Dendritic cell treated with granulocyte-macrophage colony-stimulating factor and Interleukin-4, amounts not matched to agents 40 ng/mL and 50 ng/mL, for 4 days (primary cell): Measurements from ENCODE around the gene PCIF1.

Source experiments
- H3K27ac Mint-ChIP-seq: one replicate; pipeline ENCODE4 v1.8.0; 2022; ENCODE audit warnings: mild to moderate bottlenecking, mixed read lengths
- H3K27me3 Mint-ChIP-seq: one replicate; pipeline ENCODE4 v1.8.0; 2022; ENCODE audit warnings: mild to moderate bottlenecking, mixed read lengths
- H3K36me3 Mint-ChIP-seq: one replicate; pipeline ENCODE4 v1.8.0; 2022; ENCODE audit warnings: low read depth, mixed read lengths
- H3K4me1 Mint-ChIP-seq: one replicate; pipeline ENCODE4 v1.8.0; 2022; ENCODE audit warnings: low read depth, mixed read lengths
- H3K4me3 Mint-ChIP-seq: one replicate; pipeline ENCODE4 v1.8.0; 2022; ENCODE audit warnings: mild to moderate bottlenecking, moderate library complexity, mixed read lengths
- H3K9me3 Mint-ChIP-seq: one replicate; pipeline ENCODE4 v1.8.0; 2022; ENCODE audit warnings: mixed read lengths
- intact Hi-C: fragments of 100-400 bp; cut with micrococcal nuclease; formaldehyde crosslinking; loops from one replicate; pipeline ENCODE4 v1.15.0; 2022

PCIF1 gene

GRCh38 chr20:45934586-45935415, at the start of gene PCIF1:
Gene PCIF1, plus strand, starts transcription at chr20:45934683. Its CDS starts 4,317 bp downstream, at chr20:45939000.
- Mint-ChIP-seq H3K4me3 (peak within 1 kb of the TSS; percentile 99), H3K27ac (peak within 1 kb of the TSS; percentile 100), H3K27me3 (no peaks in the 10 kb centered on the region), H3K4me1 (peaks cover 18% of the 10 kb centered on the region), H3K9me3 (no peaks in the 10 kb centered on the region), H3K36me3 (peaks cover 58% of the 10 kb centered on the region)
- intact Hi-C loops = loop anchor here (1.0 kb wide), 3 partner anchors 24 to 78 kb away; partner anchors contain the start of genes ACOT8 and ZSWIM3

DNA sequence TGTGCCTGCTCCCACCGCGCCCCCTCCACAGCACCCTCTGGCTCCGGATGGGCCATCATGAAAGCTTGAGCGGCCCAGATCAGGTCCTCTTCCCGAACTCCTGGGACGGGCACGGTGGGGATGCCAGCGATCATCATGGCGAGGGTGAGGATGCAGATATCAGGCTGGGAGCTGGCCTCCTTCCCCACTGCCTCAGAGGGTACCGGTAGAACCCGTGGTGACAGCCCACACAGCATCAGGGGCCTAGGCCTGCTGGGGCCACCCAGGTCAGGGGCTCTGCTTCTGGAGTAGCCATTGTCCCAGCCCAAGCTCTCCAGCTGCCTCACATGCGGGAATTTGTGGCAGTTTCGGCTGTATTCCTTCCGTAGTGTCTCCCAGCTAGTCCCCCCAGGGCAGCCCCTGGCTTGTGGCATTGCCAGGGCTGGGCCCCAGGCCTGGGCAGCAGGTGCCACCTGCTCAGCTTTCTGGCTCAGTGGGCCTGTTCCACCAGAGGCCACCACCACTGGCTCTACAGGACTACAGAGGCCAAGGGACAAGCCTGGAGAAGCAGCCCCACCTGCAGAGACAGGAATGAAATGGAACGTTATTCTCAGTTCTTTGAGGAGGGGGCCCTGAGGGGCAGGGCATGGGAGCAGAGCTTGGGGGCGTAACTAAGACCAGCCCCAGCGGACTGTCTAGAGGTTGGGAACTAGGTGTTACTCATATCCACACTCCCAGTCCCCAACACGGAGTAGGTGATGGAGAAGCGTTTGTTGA, 47.7 kb upstream of the PCIF1 start:
- H3K9me3 Mint-ChIP-seq = no peaks in the 10 kb centered on the region
- no peak overlapping the region for H3K27ac Mint-ChIP-seq
- no peak overlapping the region for H3K4me3 Mint-ChIP-seq
- intact Hi-C loops = loop anchor here (10.0 kb wide), 1 partner anchor 82 kb away; no protein-coding TSS in a partner anchor
- peaks cover 52% of the 10 kb centered on the region for H3K4me1 Mint-ChIP-seq
- H3K27me3 Mint-ChIP-seq = no peaks in the 10 kb centered on the region
- H3K36me3 Mint-ChIP-seq = peaks cover 57% of the 10 kb centered on the region

DNA sequence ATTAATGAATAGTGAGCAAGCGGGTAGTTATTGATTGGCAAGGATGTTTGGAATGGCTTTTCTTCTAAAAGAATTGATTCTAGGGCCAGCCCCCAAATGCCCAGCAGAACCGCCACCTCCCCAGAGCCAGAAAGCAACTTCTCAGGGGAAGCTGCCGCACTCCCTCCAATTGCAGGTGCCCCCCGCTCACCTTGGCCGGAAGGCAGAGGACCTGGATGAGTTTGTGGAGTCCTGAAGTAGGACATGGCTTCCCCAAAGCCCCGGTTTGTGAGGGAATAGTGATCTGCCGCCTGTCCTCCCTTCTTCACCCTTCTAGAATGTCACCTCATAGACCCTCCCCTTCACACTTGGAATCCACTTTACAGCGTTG, 47.2 kb upstream of the PCIF1 start, which contains the start of gene SPATA25:
SPATA25 (minus strand) TSS at position 277 of the 370 bp plus-strand sequence; CDS start at position 245, 32 bp downstream.
- no peaks in the 10 kb centered on the region for H3K9me3 Mint-ChIP-seq
- no peaks in the 10 kb centered on the region for H3K27me3 Mint-ChIP-seq
- H3K4me1 Mint-ChIP-seq = peaks cover 53% of the 10 kb centered on the region
- peaks cover 59% of the 10 kb centered on the region for H3K36me3 Mint-ChIP-seq
- intact Hi-C loops = loop anchor here (10.0 kb wide), 1 partner anchor 83 kb away; no protein-coding TSS in a partner anchor
- H3K27ac Mint-ChIP-seq = no peak within 1 kb of the TSS
- no peak within 1 kb of the TSS for H3K4me3 Mint-ChIP-seq

DNA sequence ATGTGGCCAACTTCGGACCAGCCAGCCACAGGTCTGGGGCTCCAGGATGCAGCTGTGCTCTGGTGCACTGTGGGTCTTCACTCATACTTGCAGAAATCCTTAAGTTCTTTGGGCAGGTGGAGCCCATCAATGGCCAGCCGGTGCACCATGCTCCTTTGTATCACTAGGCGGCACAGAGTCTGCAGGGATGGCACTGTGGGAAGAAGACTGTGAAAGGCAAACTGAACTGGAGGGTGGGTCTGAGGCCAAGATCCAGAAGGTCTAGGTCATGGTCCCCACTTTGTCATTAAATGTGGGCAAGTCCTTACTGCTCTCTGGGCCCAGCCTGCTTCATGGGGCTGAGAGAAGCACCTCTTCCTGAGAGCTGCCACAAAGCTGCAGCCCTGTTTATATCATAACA, 45.8 kb upstream of the PCIF1 start:
- Mint-ChIP-seq H3K27me3 (no peaks in the 10 kb centered on the region), H3K4me3 (no peak overlapping the region), H3K4me1 (peaks cover 52% of the 10 kb centered on the region), H3K9me3 (no peaks in the 10 kb centered on the region), H3K27ac (no peak overlapping the region), H3K36me3 (peaks cover 59% of the 10 kb centered on the region)
- intact Hi-C loops = loop anchor here (10.0 kb wide), 1 partner anchor 84 kb away; no protein-coding TSS in a partner anchor

GRCh38 chr20:45890077-45890984, 44.2 kb upstream of the PCIF1 start:
- Mint-ChIP-seq H3K27me3 (no peaks in the 10 kb centered on the region), H3K9me3 (no peaks in the 10 kb centered on the region), H3K36me3 (peaks cover 69% of the 10 kb centered on the region), H3K4me3 (peak overlapping the region; percentile 85), H3K27ac (peak overlapping the region; percentile 84), H3K4me1 (peaks cover 46% of the 10 kb centered on the region)
- intact Hi-C loops = loop anchor here (1.0 kb wide), 1 partner anchor 44 kb away; the partner anchor contains the start of gene PCIF1

- H3K4me1 Mint-ChIP-seq = peaks cover 44% of the 10 kb centered on the region
- H3K9me3 Mint-ChIP-seq = no peaks in the 10 kb centered on the region
- H3K4me3 Mint-ChIP-seq = peak within 1 kb of the TSS; percentile 85
- intact Hi-C loops = loop anchor here (1.0 kb wide), 1 partner anchor 43 kb away; the partner anchor contains the start of gene PCIF1
- H3K36me3 Mint-ChIP-seq = peaks cover 75% of the 10 kb centered on the region
- no peaks in the 10 kb centered on the region for H3K27me3 Mint-ChIP-seq
- H3K27ac Mint-ChIP-seq = peak within 1 kb of the TSS; percentile 84
Observed at GRCh38 chr20:45890985-45891983, 43.2 kb upstream of the PCIF1 start, which contains the start of the genes CTSA and NEURL2. Gene CTSA, plus strand, starts transcription at chr20:45891335. Its CDS starts 234 bp downstream, at chr20:45891569. Gene NEURL2, minus strand, starts transcription at chr20:45891208. Its CDS starts 217 bp downstream, at chr20:45890991.

DNA sequence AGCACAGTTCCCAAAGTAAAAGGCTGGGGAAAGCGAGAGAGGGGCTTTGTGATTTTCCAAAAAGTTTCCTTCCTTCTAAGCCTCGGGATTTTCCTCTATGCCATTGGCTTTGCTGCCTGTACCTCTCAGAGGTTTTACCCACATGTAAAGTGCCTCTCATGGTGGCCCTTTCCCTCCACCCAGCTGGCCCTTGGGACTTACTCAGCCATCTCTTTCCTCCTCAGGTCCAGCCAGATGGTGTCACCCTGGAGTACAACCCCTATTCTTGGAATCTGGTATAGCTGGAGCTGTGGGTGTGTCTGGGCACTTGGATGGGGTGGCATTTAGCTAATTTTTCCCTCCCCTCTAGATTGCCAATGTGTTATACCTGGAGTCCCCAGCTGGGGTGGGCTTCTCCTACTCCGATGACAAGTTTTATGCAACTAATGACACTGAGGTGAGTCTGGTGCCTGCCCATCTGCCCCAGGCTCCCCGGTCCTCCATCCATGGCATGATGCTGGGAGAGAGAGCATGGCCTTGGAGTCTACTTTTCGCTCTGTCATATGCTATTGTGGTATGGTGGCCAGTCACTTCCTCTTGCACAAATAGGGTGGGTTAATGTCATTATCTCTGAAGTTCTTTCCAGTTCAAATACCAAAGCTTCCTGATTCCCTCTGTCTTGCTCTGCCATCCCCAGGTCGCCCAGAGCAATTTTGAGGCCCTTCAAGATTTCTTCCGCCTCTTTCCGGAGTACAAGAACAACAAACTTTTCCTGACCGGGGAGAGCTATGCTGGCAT, 42.2 kb upstream of the PCIF1 start:
- Mint-ChIP-seq H3K9me3 (no peaks in the 10 kb centered on the region), H3K4me3 (peak overlapping the region; percentile 85), H3K27ac (peak overlapping the region; percentile 84), H3K4me1 (peaks cover 44% of the 10 kb centered on the region), H3K36me3 (peaks cover 75% of the 10 kb centered on the region), H3K27me3 (no peaks in the 10 kb centered on the region)
- intact Hi-C loops = no loop called here

DNA sequence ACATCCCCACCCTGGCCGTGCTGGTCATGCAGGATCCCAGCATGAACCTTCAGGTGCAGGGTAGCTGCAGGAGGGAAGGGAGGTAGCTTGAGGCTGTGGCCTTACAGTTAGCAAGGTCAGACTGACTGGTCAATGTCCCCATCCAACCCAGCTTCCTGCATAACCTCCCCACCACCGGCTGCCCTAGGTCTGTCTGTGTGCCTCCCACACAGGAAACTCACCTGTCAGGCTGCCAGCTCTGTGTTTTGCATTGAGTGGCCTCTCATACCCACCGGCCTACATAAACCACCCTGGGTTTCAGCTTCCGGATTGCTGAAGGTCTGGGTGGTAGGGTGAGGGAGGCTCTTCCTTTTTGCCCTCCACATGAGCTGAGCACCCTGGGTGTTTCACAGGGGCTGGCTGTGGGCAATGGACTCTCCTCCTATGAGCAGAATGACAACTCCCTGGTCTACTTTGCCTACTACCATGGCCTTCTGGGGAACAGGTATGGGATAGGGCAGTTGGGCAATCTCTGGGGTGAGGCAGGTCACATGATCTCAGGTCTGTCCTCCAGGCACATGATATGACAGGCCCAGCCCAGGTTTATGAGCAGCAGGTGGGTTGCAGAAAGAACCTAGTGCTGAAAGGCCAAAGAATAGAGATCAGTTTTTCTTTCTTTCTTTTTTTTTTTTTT, 41.5 kb upstream of the PCIF1 start:
- Mint-ChIP-seq H3K27ac (peak overlapping the region; percentile 84), H3K27me3 (no peaks in the 10 kb centered on the region), H3K36me3 (peaks cover 76% of the 10 kb centered on the region), H3K4me1 (peaks cover 44% of the 10 kb centered on the region), H3K9me3 (no peaks in the 10 kb centered on the region), H3K4me3 (peak overlapping the region; percentile 85)
- intact Hi-C loops = no loop called here

DNA sequence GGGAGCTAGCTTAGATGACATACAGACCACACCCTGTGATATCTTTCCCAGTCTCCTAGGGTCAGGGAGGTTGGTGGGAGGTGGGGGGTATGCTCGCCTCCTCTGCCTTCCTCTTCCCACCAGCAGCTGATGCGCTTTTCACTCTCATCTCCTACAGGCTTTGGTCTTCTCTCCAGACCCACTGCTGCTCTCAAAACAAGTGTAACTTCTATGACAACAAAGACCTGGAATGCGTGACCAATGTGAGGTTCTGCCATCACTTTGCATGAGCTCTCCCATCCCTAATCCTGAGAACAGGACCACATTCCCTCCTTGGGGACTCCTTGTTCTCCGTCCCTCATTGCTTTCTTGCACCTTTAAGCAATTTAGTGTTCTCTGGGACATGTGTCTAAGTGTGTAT, 40.7 kb upstream of the PCIF1 start:
- intact Hi-C loops = no loop called here
- Mint-ChIP-seq H3K4me3 (no peak overlapping the region), H3K27ac (peak overlapping the region; percentile 54)

GRCh38 chr20:45894797-45895196, 39.7 kb upstream of the PCIF1 start:
- peaks cover 32% of the 10 kb centered on the region for H3K4me1 Mint-ChIP-seq
- intact Hi-C loops = no loop called here
- H3K9me3 Mint-ChIP-seq = no peaks in the 10 kb centered on the region
- H3K4me3 Mint-ChIP-seq = no peak overlapping the region
- H3K36me3 Mint-ChIP-seq = peaks cover 89% of the 10 kb centered on the region
- H3K27ac Mint-ChIP-seq = no peak overlapping the region
- no peaks in the 10 kb centered on the region for H3K27me3 Mint-ChIP-seq

More for the DNA sequence above, 40.7 kb upstream of the PCIF1 start:
- H3K36me3 Mint-ChIP-seq = peaks cover 80% of the 10 kb centered on the region
- no peaks in the 10 kb centered on the region for H3K9me3 Mint-ChIP-seq
- no peaks in the 10 kb centered on the region for H3K27me3 Mint-ChIP-seq
- peaks cover 39% of the 10 kb centered on the region for H3K4me1 Mint-ChIP-seq

GRCh38 chr20:45896641-45897161, 37.8 kb upstream of the PCIF1 start:
- no peaks in the 10 kb centered on the region for H3K9me3 Mint-ChIP-seq
- H3K27me3 Mint-ChIP-seq = no peaks in the 10 kb centered on the region
- no peak overlapping the region for H3K27ac Mint-ChIP-seq
- peaks cover 83% of the 10 kb centered on the region for H3K36me3 Mint-ChIP-seq
- H3K4me1 Mint-ChIP-seq = peaks cover 26% of the 10 kb centered on the region
- no peak overlapping the region for H3K4me3 Mint-ChIP-seq
- intact Hi-C loops = no loop called here
